BE2C (cell line): ENCODE measurements around the gene BAHCC1.

ENCODE experiments used
- DNase-seq: peaks from one replicate; pipeline ENCODE4 v3.0.0-alpha.2; 2020
- H3K27me3 ChIP-seq: fragments of 250-450 bp; sonication (Bioruptor Pico); 2 replicates; pipeline ENCODE4 v1.5.1; 2020; ENCODE audit warnings: mild to moderate bottlenecking
- H3K36me3 ChIP-seq: fragments of 250-450 bp; sonication (Bioruptor Pico); 2 replicates; pipeline ENCODE4 v1.5.1; 2020; ENCODE audit warnings: mild to moderate bottlenecking
- H3K4me1 ChIP-seq: fragments of 250-450 bp; sonication (Bioruptor Pico); 2 replicates; pipeline ENCODE4 v1.5.1; 2020
- H3K4me3 ChIP-seq: 2 replicates; pipeline ENCODE4 v1.5.1; 2011; ENCODE audit warnings: low read depth, low read length
- H3K9me3 ChIP-seq: fragments of 250-450 bp; sonication (Bioruptor Pico); 2 replicates; pipeline ENCODE4 v1.5.1; 2020
- CTCF ChIP-seq: IDR thresholded peaks from 2 replicates; pipeline ENCODE4 v1.5.1; 2012; ENCODE audit warnings: mild to moderate bottlenecking, low read depth, low read length

The BAHCC1 gene

GRCh38 chr17:81385320-81386111 is 9.7 kb upstream of the BAHCC1 start:
- TF ChIP-seq CTCF = no peak
- peaks cover 13% of the 10 kb centered on the region for H3K27me3 ChIP-seq
- H3K4me1 ChIP-seq = peaks cover 31% of the 10 kb centered on the region
- no peak for DNase-seq
- H3K9me3 ChIP-seq = no peaks in the 10 kb centered on the region
- H3K4me3 ChIP-seq = no peak overlapping the region
- H3K36me3 ChIP-seq = no peaks in the 10 kb centered on the region

DNA sequence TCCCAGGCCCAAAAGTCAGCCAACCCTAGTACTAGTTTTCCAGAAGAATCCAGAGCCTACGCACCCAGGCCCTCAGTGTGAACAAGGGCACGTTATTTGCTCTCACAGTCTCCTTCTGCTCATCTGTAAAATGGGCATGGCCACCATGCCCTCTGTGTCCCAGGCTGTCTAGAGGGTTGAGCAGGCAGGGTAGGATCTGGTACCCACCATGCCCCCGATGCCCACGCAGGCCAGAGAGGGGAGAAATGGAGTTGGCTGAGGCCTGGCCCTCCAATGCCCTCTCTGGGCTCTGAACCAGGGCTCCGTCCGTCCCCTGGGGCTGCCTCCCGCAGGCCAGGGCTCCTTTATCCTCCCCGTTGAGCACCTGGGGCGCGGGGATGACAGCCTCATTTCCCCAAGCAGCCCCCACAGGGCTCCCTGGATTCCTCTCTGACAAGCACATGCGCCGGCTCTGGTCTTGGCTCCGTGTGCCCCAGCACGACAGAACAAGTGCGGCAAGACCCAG is 9.1 kb upstream of the BAHCC1 start:
- H3K4me3 ChIP-seq = peak overlapping the region; percentile 63
- no peak for TF ChIP-seq CTCF
- H3K36me3 ChIP-seq = no peaks in the 10 kb centered on the region
- H3K27me3 ChIP-seq = peaks cover 13% of the 10 kb centered on the region
- H3K4me1 ChIP-seq = peaks cover 31% of the 10 kb centered on the region
- DNase-seq = no peak
- H3K9me3 ChIP-seq = no peaks in the 10 kb centered on the region

DNA sequence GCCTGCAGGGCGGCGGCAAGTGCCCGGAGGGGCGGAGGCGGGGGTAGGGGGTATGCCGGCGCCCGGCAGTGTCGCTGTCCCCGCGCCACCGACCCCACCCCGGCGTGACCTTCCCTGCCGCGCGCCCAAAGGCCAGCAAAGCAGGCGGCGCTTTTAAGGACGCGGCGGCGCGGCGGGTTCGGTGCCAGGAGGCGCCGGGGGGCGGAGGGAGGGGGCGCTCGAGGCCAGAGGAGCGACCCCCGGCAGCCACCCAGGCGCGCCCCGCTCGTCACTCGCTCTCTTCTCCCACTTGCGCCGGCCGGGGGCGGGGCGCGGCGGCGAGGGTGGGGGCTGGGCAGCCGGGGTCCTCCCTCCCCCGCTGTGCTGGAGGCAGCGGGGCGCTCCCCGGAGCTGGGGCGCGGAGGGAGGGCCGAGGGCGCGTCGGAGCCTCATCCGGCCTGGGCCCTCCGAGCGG is 8.6 kb upstream of the BAHCC1 start:
- H3K36me3 ChIP-seq = no peaks in the 10 kb centered on the region
- H3K9me3 ChIP-seq = no peaks in the 10 kb centered on the region
- H3K27me3 ChIP-seq = peaks cover 13% of the 10 kb centered on the region
- H3K4me3 ChIP-seq = peak overlapping the region; percentile 63
- TF ChIP-seq CTCF = no peak
- H3K4me1 ChIP-seq = peaks cover 31% of the 10 kb centered on the region
- no peak for DNase-seq

DNA sequence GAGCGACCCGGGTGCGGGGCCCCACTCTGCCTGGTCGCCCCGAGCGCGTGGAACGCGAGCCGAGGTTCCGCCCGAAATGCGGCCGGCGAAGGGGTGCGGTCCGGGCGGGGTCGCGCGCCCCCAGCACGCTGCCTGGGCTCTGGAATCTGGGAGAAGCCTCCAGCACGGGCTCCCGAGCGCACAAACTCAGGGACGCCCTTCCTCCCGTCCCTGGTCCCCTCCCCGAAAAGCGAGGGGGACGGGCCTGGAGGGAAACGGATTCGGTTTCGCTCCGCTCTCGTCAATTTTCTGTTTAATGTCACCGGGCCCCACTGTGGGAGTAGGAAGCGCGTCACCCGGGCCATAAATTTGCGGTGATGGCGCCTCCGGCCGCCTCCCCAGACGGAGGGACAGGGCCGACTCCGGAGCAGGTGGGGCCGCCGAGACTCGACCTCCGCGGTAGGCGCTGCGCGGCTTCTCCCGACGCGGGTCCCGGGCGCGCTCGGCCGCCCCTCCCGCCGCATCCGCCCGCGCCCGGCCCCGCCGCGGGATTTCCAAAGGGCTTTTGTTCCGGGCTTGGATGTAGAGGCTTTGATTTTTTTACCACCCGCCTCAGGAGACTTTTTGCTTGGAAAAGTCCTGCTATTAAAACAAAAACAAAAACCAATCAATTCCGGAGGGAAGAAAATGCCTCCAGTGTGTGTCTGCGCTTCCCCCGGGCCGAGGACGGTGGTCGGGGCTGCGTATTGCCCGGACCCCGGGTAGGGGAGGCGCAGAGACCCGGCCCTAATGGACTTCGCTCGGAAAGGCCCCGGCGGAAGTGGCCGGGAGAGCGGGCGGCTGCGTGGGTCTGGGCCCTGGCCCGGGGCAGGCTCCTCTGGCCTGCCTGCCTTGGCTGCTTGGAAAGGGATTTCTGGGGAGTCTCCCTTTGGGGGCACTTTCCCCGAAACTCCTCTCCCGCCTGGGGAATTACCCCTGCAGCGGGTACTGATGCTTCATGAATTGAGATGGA is 7.9 kb upstream of the BAHCC1 start:
- H3K9me3 ChIP-seq = no peaks in the 10 kb centered on the region
- DNase-seq = no peak
- H3K4me3 ChIP-seq = peak overlapping the region; percentile 63
- no peak for TF ChIP-seq CTCF
- no peaks in the 10 kb centered on the region for H3K36me3 ChIP-seq
- peaks cover 13% of the 10 kb centered on the region for H3K27me3 ChIP-seq
- peaks cover 31% of the 10 kb centered on the region for H3K4me1 ChIP-seq

GRCh38 chr17:81388091-81388611 is 7.1 kb upstream of the BAHCC1 start:
- Histone ChIP-seq H3K4me3 (no peak overlapping the region), H3K4me1 (peaks cover 31% of the 10 kb centered on the region), H3K36me3 (no peaks in the 10 kb centered on the region), H3K9me3 (no peaks in the 10 kb centered on the region), H3K27me3 (peaks cover 16% of the 10 kb centered on the region)
- no peak for TF ChIP-seq CTCF
- no peak for DNase-seq
